SKM-1 (cell line): ENCODE results near the gene ANKRD40CL.

ENCODE experiments used
- DNase-seq: peaks from one replicate; lab custom pipeline; 2025; ENCODE audit not compliant: unreplicated experiment; lab: John Stamatoyannopoulos, UW

Gene ANKRD40CL

GRCh38 chr17:50719144-50719923, 48.0 kb downstream of the ANKRD40CL start, which contains the start of gene LUC7L3:
Gene LUC7L3 (plus strand): TSS chr17:50719603. CDS start chr17:50719733, 130 bp downstream.
- DNase-seq = peak; percentile 75

GRCh38 chr17:50715471-50715870, 51.8 kb downstream of the ANKRD40CL start:
- DNase-seq = no peak

DNA sequence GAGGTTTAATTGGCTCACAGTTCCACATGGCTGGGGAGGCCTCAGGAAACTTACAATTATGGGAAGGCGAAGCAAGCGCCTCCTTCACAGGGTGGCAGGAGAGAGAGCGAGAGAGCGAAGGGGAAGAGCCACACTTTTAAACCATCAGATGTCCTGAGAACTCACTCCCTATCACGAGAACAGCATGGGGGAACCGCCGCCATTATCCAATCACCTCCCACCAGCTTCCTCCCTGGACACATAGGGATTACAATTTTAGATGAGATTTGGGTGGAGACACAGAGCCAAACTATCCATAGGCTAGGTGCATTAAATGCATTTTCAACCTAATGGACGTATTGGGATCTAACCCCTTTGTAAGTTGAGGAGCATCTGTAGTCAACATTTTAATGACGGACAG, 54.7 kb downstream of the ANKRD40CL start:
- no peak for DNase-seq
